GM10248 (cell line): ENCODE data around the gene MPPED1.

Experiments used
- CTCF ChIA-PET: fragments of 300-600 bp; sonication (Branson Sonifier 250); formaldehyde crosslinking; extraction: SDS; loops from one replicate; lab custom pipeline; 2021; ENCODE audit warnings: antibody characterized with exemption; lab: Yijun Ruan, JAX
- POLR2A ChIA-PET: fragments of 350-650 bp; sonication (Branson Sonifier 250); formaldehyde crosslinking; extraction: SDS; loops from one replicate; lab custom pipeline; 2020; ENCODE audit warnings: antibody characterized with exemption; lab: Yijun Ruan, JAX
- DNase-seq: peaks from one replicate; pipeline ENCODE4 v3.0.0; 2012; ENCODE audit errors: extremely low spot score
- TF ChIP-seq, protein P1 (sequence below): IDR thresholded peaks from 2 replicates; pipeline ENCODE4 v1.5.1; 2012; ENCODE audit warnings: mild to moderate bottlenecking, low read depth; ENCODE audit errors: extremely low read depth, missing control alignments, control extremely low read depth

MPPED1 gene

DNA sequence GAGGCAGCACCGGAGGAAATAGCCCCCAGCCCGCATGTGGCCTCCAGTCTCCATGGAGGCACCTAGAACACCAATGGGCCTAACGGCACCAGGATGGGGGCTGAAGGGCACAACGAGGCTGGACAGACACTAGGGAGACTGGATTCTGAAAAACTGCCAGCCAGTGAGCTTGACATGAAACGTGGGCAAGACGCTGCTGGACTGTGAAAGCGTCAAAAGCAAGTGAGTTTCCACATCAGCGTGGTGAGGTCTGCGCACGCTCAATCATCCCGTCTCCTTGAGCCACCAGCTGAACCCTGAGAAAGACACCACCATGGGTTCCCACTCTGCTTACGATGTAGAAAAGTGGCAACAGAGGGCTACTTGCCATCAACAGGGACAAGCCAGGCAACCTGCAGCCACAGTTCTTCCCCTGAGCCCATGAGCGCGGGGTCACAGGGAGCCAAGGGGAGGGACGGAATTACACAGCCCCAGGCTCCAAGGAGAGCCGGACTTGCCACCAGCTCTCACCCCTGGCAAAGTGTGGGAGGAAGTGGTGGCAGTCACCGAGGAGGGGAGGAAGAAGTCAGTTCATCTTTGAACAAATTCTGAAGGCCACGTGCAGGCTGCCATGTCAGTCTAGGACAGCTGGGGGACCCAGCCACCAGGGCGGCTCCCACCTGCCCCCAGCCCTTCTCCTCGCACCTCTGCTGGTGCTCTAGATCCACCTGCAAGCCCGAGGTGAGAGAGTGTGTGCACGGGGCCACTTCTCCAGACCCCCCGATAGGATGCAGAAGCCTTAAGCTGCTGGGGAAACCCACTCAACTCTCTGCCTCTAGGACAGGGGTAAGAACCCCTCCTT lies 131.1 kb downstream of the MPPED1 start:
- POLR2A ChIA-PET: no interaction called here
- CTCF ChIA-PET: interaction anchor here (1.2 kb wide), 2 partner anchors 8 to 21 kb away, joined by 3 to 4 read pairs; no protein-coding TSS in a partner anchor
- TF ChIP-seq, protein P1, sequence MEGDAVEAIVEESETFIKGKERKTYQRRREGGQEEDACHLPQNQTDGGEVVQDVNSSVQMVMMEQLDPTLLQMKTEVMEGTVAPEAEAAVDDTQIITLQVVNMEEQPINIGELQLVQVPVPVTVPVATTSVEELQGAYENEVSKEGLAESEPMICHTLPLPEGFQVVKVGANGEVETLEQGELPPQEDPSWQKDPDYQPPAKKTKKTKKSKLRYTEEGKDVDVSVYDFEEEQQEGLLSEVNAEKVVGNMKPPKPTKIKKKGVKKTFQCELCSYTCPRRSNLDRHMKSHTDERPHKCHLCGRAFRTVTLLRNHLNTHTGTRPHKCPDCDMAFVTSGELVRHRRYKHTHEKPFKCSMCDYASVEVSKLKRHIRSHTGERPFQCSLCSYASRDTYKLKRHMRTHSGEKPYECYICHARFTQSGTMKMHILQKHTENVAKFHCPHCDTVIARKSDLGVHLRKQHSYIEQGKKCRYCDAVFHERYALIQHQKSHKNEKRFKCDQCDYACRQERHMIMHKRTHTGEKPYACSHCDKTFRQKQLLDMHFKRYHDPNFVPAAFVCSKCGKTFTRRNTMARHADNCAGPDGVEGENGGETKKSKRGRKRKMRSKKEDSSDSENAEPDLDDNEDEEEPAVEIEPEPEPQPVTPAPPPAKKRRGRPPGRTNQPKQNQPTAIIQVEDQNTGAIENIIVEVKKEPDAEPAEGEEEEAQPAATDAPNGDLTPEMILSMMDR: no peak
- no peak for DNase-seq

- CTCF ChIA-PET: interaction anchor here (1.2 kb wide), 2 partner anchors 9 to 22 kb away, joined by 3 to 4 read pairs; no protein-coding TSS in a partner anchor
- TF ChIP-seq, protein P1: no peak
- DNase-seq: no peak
- POLR2A ChIA-PET: no interaction called here
These were observed 131.9 kb downstream of the MPPED1 start for GRCh38 chr22:43543522-43544288.

DNA sequence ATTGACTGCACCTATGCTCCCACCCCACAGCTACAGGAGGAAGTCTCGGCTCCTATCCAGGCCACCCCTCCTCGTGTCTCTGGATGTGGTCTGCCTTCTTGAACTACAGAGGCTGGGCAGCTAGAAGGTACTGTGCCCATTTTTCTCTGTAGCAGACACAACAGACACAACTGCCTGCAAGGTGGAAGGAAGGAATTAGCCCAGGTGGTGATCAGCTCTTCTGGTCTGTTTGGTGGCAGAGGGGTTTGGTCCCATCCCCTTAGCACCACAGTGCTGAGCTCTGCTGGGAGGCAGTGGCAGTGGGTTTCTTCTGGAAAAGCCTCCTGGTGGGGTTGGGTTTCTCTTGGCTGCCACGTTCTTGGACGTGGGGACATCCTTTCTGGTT lies 132.5 kb downstream of the MPPED1 start:
- TF ChIP-seq, protein P1: no peak
- no peak for DNase-seq
- ChIA-PET POLR2A (no interaction called here), CTCF (interaction anchor here (1.2 kb wide), 2 partner anchors 10 to 22 kb away, joined by 3 to 4 read pairs; no protein-coding TSS in a partner anchor)

DNA sequence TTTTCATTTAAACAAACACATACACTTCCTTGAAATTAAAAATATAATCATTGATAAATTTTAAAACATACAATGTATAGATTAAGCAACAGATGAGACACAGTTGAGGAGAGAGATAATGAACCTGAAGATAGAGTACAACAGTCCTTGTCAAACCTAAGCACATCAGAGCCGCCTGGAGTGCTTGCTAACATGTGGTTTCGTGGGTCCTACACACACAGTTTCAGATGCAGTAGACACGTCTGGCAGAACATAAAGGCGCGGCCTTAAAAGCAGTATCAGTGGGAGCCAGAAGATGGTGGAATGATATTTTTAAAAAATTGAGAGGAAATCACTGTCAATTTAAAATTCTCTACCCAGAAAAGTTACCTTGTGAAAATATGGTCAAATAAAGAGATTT lies 134.4 kb downstream of the MPPED1 start:
- TF ChIP-seq, protein P1: no peak
- ChIA-PET POLR2A (no interaction called here), CTCF (interaction anchor here (1.0 to 2.0 kb wide), 3 partner anchors 12 to 199 kb away, joined by 3 to 7 read pairs (median 4); no protein-coding TSS in a partner anchor)
- DNase-seq: no peak

- ChIA-PET CTCF (no interaction called here), POLR2A (no interaction called here)
- TF ChIP-seq, protein P1: no peak
- DNase-seq: no peak
These were observed 138.3 kb downstream of the MPPED1 start for GRCh38 chr22:43550024-43550620.

GRCh38 chr22:43550672-43551071 lies 138.9 kb downstream of the MPPED1 start:
- TF ChIP-seq, protein P1: no peak
- ChIA-PET POLR2A (no interaction called here), CTCF (no interaction called here)

More at GRCh38 chr22:43550672-43551071, 138.9 kb downstream of the MPPED1 start:
- DNase-seq: no peak
